NB4 (cell line): Measurements from ENCODE around the gene C11orf98.

Experiments used
- CTCF ChIP-seq: IDR thresholded peaks from one replicate; pipeline ENCODE4 v1.5.1; 2012; ENCODE audit warnings: low read depth, low read length
- MAX ChIP-seq: IDR thresholded peaks from 2 replicates; pipeline ENCODE4 v1.6.1; 2011; ENCODE audit warnings: low read depth, low read length

- TF ChIP-seq CTCF (no peak), MAX (no peak)
Observed at GRCh38 chr11:62688491-62688890, 23.5 kb upstream of the C11orf98 start.
